Neural progenitor cell (in vitro differentiated cells): ENCODE measurements around the gene PTPRU. TPM values are rescaled to one million over a fixed set of nuclear protein-coding genes. Genes with fewer than 3 reads are reported as not detected.

Experiments
- DNase-seq: peaks from one replicate; pipeline ENCODE4 v3.0.0-alpha.2; 2016; ENCODE audit warnings: low spot score
- H2AFZ ChIP-seq: fragments of 200-600 bp; sonication (generic); replicated peaks from 2 replicates; pipeline ENCODE4 v1.6.1; 2016; ENCODE audit warnings: antibody characterized with exemption
- H3F3A ChIP-seq: fragments of 200-600 bp; sonication (generic); 2 replicates; pipeline ENCODE4 v1.6.1; 2016; ENCODE audit warnings: antibody characterized with exemption, low read depth
- H3K27ac ChIP-seq: fragments of 200-600 bp; sonication (generic); 2 replicates; pipeline ENCODE4 v1.5.1; 2016; ENCODE audit warnings: mild to moderate bottlenecking
- H3K27me3 ChIP-seq: fragments of 200-600 bp; sonication (generic); 2 replicates; pipeline ENCODE4 v1.6.1; 2016; ENCODE audit warnings: mild to moderate bottlenecking, moderate library complexity
- H3K36me3 ChIP-seq: fragments of 200-600 bp; sonication (generic); 2 replicates; pipeline ENCODE4 v1.5.1; 2016
- H3K4me1 ChIP-seq: fragments of 200-600 bp; sonication (generic); 2 replicates; pipeline ENCODE4 v1.6.1; 2016; ENCODE audit warnings: mixed run types
- H3K4me2 ChIP-seq: fragments of 200-600 bp; sonication (generic); 2 replicates; pipeline ENCODE4 v1.6.1; 2016
- H3K4me3 ChIP-seq: fragments of 200-600 bp; sonication (generic); 2 replicates; pipeline ENCODE4 v1.5.1; 2016
- H3K79me2 ChIP-seq: fragments of 200-600 bp; sonication (generic); 2 replicates; pipeline ENCODE4 v1.6.1; 2016; ENCODE audit warnings: low read depth
- H3K9ac ChIP-seq: fragments of 200-600 bp; sonication (generic); 2 replicates; pipeline ENCODE4 v1.6.1; 2016
- H3K9me3 ChIP-seq: fragments of 200-600 bp; sonication (generic); 2 replicates; pipeline ENCODE4 v1.5.1; 2016; ENCODE audit warnings: low read depth
- H4K20me1 ChIP-seq: fragments of 200-600 bp; sonication (generic); 2 replicates; pipeline ENCODE4 v1.6.1; 2016; ENCODE audit warnings: low read depth
- H3K27ac Mint-ChIP-seq: 3 replicates; pipeline ENCODE4 v1.8.0; 2021; ENCODE audit warnings: mixed read lengths
- H3K27me3 Mint-ChIP-seq: 2 replicates; pipeline ENCODE4 v1.8.0; 2022; ENCODE audit warnings: low read depth, mild to moderate bottlenecking, inconsistent platforms, moderate library complexity, mixed read lengths; ENCODE audit not compliant: insufficient read depth
- H3K36me3 Mint-ChIP-seq: 3 replicates; pipeline ENCODE4 v1.8.0; 2021; ENCODE audit warnings: mixed read lengths
- H3K4me1 Mint-ChIP-seq: 3 replicates; pipeline ENCODE4 v1.8.0; 2021; ENCODE audit warnings: mixed read lengths
- H3K4me3 Mint-ChIP-seq: 3 replicates; pipeline ENCODE4 v1.8.0; 2021; ENCODE audit warnings: mild to moderate bottlenecking, moderate library complexity, mixed read lengths
- H3K9me3 Mint-ChIP-seq: 3 replicates; pipeline ENCODE4 v1.8.0; 2020; ENCODE audit warnings: mixed read lengths
- EZH2 ChIP-seq: fragments of 200-600 bp; sonication (generic); IDR thresholded peaks from 2 replicates; pipeline ENCODE4 v1.6.1; 2017; ENCODE audit warnings: antibody characterized with exemption, mild to moderate bottlenecking, moderate library complexity
- EZH2phosphoT487 ChIP-seq: fragments of 200-600 bp; sonication (generic); IDR thresholded peaks from 2 replicates; pipeline ENCODE4 v1.6.1; 2017; ENCODE audit warnings: antibody characterized with exemption
- total RNA-seq: library from RNA; depleted of rRNA; stranded (reverse); fragments of >200 nt; gene quantifications from 2 replicates; pipeline ENCODE4 v1.2.3, GENCODE V29; 2015; ENCODE audit warnings: low replicate concordance
- TF ChIP-seq, protein P1 (sequence below): fragments of 200-600 bp; sonication (generic); IDR thresholded peaks from 2 replicates; pipeline ENCODE4 v1.5.1; 2017; ENCODE audit warnings: antibody characterized with exemption, mild to moderate bottlenecking

Gene PTPRU
- total RNA-seq, 1 donor from 2014 or later: 29.5 TPM

GRCh38 chr1:29239142-29239541 is 2.8 kb downstream of the PTPRU start:
- H3K27me3 ChIP-seq: peaks cover 57% of the 10 kb centered on the region
- peaks cover 41% of the 10 kb centered on the region for H3K27me3 Mint-ChIP-seq
- no peak overlapping the region for H3K27ac Mint-ChIP-seq

DNA sequence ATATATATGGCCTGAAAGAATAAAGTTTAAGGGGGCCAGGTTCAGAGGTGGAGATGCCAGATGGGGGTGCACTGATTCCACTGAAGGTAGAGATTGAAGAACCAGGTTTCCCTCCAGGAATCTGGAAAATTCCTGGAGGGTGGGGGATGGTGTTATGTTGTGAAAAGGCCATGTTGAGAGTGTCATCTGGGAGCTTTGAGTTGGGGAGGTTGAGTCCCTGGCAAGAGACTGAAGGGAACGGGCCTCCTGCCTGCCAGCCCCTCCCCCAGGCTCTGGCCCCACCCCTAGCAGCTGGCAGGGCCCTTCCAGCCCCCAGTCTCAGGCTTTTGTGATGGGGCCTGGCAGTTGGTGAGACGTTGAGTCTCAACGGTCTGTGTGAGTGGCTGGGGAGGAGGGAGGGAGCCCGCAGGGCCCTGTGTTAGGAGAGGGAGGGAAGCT is 4.1 kb downstream of the PTPRU start:
- Histone ChIP-seq H4K20me1 (peaks cover 12% of the 10 kb centered on the region), H3K4me3 (no peak overlapping the region), H2AFZ (no peak overlapping the region), H3K9ac (no peak overlapping the region), H3K27ac (no peak overlapping the region), H3K4me1 (peaks cover 35% of the 10 kb centered on the region), H3K36me3 (no peaks in the 10 kb centered on the region), H3K79me2 (peaks cover 6% of the 10 kb centered on the region), H3F3A (peaks cover 31% of the 10 kb centered on the region), H3K4me2 (peak overlapping the region; percentile 56), H3K9me3 (no peaks in the 10 kb centered on the region), H3K27me3 (peaks cover 44% of the 10 kb centered on the region)
- DNase-seq: peak; percentile 46
- peaks cover 5% of the 10 kb centered on the region for H3K9me3 Mint-ChIP-seq
- peaks cover 33% of the 10 kb centered on the region for H3K27me3 Mint-ChIP-seq
- H3K4me3 Mint-ChIP-seq: no peak overlapping the region
- TF ChIP-seq EZH2phosphoT487 (no peak), EZH2 (no peak)
- TF ChIP-seq, protein P1, sequence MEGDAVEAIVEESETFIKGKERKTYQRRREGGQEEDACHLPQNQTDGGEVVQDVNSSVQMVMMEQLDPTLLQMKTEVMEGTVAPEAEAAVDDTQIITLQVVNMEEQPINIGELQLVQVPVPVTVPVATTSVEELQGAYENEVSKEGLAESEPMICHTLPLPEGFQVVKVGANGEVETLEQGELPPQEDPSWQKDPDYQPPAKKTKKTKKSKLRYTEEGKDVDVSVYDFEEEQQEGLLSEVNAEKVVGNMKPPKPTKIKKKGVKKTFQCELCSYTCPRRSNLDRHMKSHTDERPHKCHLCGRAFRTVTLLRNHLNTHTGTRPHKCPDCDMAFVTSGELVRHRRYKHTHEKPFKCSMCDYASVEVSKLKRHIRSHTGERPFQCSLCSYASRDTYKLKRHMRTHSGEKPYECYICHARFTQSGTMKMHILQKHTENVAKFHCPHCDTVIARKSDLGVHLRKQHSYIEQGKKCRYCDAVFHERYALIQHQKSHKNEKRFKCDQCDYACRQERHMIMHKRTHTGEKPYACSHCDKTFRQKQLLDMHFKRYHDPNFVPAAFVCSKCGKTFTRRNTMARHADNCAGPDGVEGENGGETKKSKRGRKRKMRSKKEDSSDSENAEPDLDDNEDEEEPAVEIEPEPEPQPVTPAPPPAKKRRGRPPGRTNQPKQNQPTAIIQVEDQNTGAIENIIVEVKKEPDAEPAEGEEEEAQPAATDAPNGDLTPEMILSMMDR: peak; percentile 49
- peaks cover 34% of the 10 kb centered on the region for H3K4me1 Mint-ChIP-seq
- H3K36me3 Mint-ChIP-seq: no peaks in the 10 kb centered on the region
- H3K27ac Mint-ChIP-seq: no peak overlapping the region

More at GRCh38 chr1:29239142-29239541, 2.8 kb downstream of the PTPRU start:
- Histone ChIP-seq H3K79me2 (peaks cover 6% of the 10 kb centered on the region), H3K36me3 (no peaks in the 10 kb centered on the region), H3K4me2 (peak overlapping the region; percentile 95), H2AFZ (no peak overlapping the region), H3K27ac (no peak overlapping the region), H3K9me3 (no peaks in the 10 kb centered on the region), H3F3A (peaks cover 31% of the 10 kb centered on the region), H3K4me1 (peaks cover 29% of the 10 kb centered on the region), H3K9ac (no peak overlapping the region), H4K20me1 (peaks cover 12% of the 10 kb centered on the region), H3K4me3 (no peak overlapping the region)
- Mint-ChIP-seq H3K9me3 (peaks cover 5% of the 10 kb centered on the region), H3K4me1 (peaks cover 34% of the 10 kb centered on the region), H3K4me3 (peak overlapping the region; percentile 85), H3K36me3 (no peaks in the 10 kb centered on the region)
- TF ChIP-seq EZH2 (no peak), EZH2phosphoT487 (no peak)
- TF ChIP-seq, protein P1: no peak
- DNase-seq: no peak

- Histone ChIP-seq H2AFZ (no peak overlapping the region), H3K4me2 (no peak overlapping the region), H3K9me3 (no peaks in the 10 kb centered on the region), H3K9ac (no peak overlapping the region), H3F3A (peaks cover 31% of the 10 kb centered on the region), H3K36me3 (no peaks in the 10 kb centered on the region), H3K4me3 (no peak overlapping the region), H3K4me1 (peaks cover 35% of the 10 kb centered on the region), H4K20me1 (peaks cover 12% of the 10 kb centered on the region), H3K79me2 (peaks cover 6% of the 10 kb centered on the region), H3K27me3 (peaks cover 39% of the 10 kb centered on the region), H3K27ac (no peak overlapping the region)
- TF ChIP-seq, protein P1: no peak
- DNase-seq: no peak
- Mint-ChIP-seq H3K27ac (no peak overlapping the region), H3K4me3 (no peak overlapping the region), H3K4me1 (peaks cover 32% of the 10 kb centered on the region), H3K27me3 (peaks cover 27% of the 10 kb centered on the region), H3K9me3 (peaks cover 5% of the 10 kb centered on the region), H3K36me3 (no peaks in the 10 kb centered on the region)
Observed at GRCh38 chr1:29240986-29241385, 4.7 kb downstream of the PTPRU start.
